Fibroblast of lung (primary cell): ENCODE results near the gene TIAM2.

Experiments
- CTCF ChIP-seq, 2 donors: IDR thresholded peaks in 1 of 2; conservative IDR thresholded peaks in 1 of 2; 1 replicate in 1 of 2; 2 replicates in 1 of 2; pipeline ENCODE4 v1.5.1; 2011 to 2012; ENCODE audit warnings: low read length in 2 of 2, control low read depth in 1 of 2, inconsistent platforms in 1 of 2, low read depth in 1 of 2, mild to moderate bottlenecking in 1 of 2
- EZH2 ChIP-seq: IDR thresholded peaks from 2 replicates; pipeline ENCODE4 v1.5.1; 2012; ENCODE audit warnings: low read length, control low read depth, mild to moderate bottlenecking; ENCODE audit errors: missing control alignments

- TF ChIP-seq CTCF (conservative IDR thresholded peaks at IDR 0.05 in 1 of 2, IDR thresholded peaks at IDR 0.05 in 1 of 2; ENCODE audit: low read depth in 1 of 2, low read length in 2 of 2): no peak
- no peak for TF ChIP-seq EZH2
Observed at GRCh38 chr6:155194399-155194798, 199.3 kb downstream of the TIAM2 start.
